Stromal cell of bone marrow (primary cell): ENCODE measurements around the gene IL15RA.
"Not testable (repeated sequence)": the region's sequence is repeated elsewhere in the genome, so short reads cannot be mapped to it uniquely, and the experiment has no call there.

Experiments used
- DNase-seq: peaks from one replicate; pipeline ENCODE4 v3.0.0-alpha.2; 2012; ENCODE audit warnings: low read depth

Gene IL15RA

GRCh38 chr10:6005856-6006395 is 28.6 kb upstream of the IL15RA start:
- no peak for DNase-seq

- DNase-seq = not testable (repeated sequence)
These were observed 27.9 kb upstream of the IL15RA start for GRCh38 chr10:6005161-6005804.

GRCh38 chr10:6002809-6003510 is 25.6 kb upstream of the IL15RA start:
- DNase-seq = no peak

GRCh38 chr10:5999440-6000165 is 22.3 kb upstream of the IL15RA start:
- DNase-seq = no peak

GRCh38 chr10:5996696-5997095 is 19.4 kb upstream of the IL15RA start:
- DNase-seq = no peak

GRCh38 chr10:5992398-5992797 is 15.1 kb upstream of the IL15RA start:
- DNase-seq = no peak

- DNase-seq = no peak
These were observed 14.4 kb upstream of the IL15RA start for GRCh38 chr10:5991708-5992107.

- DNase-seq = no peak
These were observed 12.4 kb upstream of the IL15RA start for GRCh38 chr10:5989756-5990155.

GRCh38 chr10:5988336-5988920 is 11.1 kb upstream of the IL15RA start:
- DNase-seq = no peak

- no peak for DNase-seq
These were observed 10.4 kb upstream of the IL15RA start for GRCh38 chr10:5987747-5988146.

GRCh38 chr10:5985029-5985428 is 7.7 kb upstream of the IL15RA start:
- no peak for DNase-seq

GRCh38 chr10:5983774-5984173 is 6.4 kb upstream of the IL15RA start:
- DNase-seq = no peak

- DNase-seq = no peak
These were observed 4.2 kb upstream of the IL15RA start for GRCh38 chr10:5981529-5981928.

- no peak for DNase-seq
These were observed 817 bp upstream of the IL15RA start for GRCh38 chr10:5978230-5978489.

GRCh38 chr10:5976512-5977470 is 552 bp downstream of the IL15RA start:
- no peak for DNase-seq

- DNase-seq = no peak
These were observed 1.5 kb downstream of the IL15RA start for GRCh38 chr10:5975641-5976473.

- no peak for DNase-seq
These were observed 4.3 kb downstream of the IL15RA start for GRCh38 chr10:5973069-5973468.

GRCh38 chr10:5971886-5972285 is 5.5 kb downstream of the IL15RA start:
- no peak for DNase-seq

GRCh38 chr10:5971315-5971832 is 6.0 kb downstream of the IL15RA start:
- DNase-seq = no peak

- no peak for DNase-seq
These were observed 6.8 kb downstream of the IL15RA start for GRCh38 chr10:5970527-5970926.

GRCh38 chr10:5970066-5970465 is 7.3 kb downstream of the IL15RA start:
- no peak for DNase-seq
